Vagina (tissue), 2 donors: Measurements from ENCODE around the gene ZNF189.

Experiments used
- POLR2A ChIP-seq, 2 donors: fragments of 450-650 bp; IDR thresholded peaks; one replicate each; pipeline ENCODE4 v1.6.1; 2017; ENCODE audit warnings: antibody characterized with exemption in 2 of 2, mild to moderate bottlenecking in 2 of 2, moderate library complexity in 2 of 2
- TF ChIP-seq, protein P1 (sequence below), 3 experiments: fragments of 450-650 bp in 2 of 3; fragments of 200-600 bp in 1 of 3; sonication (generic) in 1 of 3; IDR thresholded peaks; one replicate each; pipeline ENCODE4 v1.5.1; 2017 to 2019; ENCODE audit warnings: antibody characterized with exemption in 3 of 3, mild to moderate bottlenecking in 2 of 3, moderate library complexity in 2 of 3

DNA sequence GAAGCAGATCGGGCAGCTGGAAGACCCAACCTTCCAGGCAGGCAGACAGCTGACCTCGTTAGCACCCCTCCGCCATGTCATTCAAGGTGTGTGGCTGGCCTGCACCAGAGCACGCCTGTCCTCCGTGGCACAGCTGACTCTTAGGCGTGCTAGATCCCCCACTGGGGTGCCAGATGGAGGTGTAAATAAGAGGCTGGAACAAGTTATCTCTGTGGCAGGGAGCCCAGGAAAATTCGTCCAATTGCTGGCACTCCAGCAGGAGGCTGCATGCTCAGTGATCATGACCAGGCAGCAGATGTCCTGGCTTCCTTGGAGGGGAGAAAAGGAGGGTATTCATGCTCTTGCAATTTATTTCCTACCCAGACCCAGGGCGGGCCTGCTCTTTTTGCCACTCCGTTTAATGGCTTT, 44.7 kb downstream of the ZNF189 start:
- TF ChIP-seq, protein P1, sequence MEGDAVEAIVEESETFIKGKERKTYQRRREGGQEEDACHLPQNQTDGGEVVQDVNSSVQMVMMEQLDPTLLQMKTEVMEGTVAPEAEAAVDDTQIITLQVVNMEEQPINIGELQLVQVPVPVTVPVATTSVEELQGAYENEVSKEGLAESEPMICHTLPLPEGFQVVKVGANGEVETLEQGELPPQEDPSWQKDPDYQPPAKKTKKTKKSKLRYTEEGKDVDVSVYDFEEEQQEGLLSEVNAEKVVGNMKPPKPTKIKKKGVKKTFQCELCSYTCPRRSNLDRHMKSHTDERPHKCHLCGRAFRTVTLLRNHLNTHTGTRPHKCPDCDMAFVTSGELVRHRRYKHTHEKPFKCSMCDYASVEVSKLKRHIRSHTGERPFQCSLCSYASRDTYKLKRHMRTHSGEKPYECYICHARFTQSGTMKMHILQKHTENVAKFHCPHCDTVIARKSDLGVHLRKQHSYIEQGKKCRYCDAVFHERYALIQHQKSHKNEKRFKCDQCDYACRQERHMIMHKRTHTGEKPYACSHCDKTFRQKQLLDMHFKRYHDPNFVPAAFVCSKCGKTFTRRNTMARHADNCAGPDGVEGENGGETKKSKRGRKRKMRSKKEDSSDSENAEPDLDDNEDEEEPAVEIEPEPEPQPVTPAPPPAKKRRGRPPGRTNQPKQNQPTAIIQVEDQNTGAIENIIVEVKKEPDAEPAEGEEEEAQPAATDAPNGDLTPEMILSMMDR (IDR thresholded peaks at IDR 0.05), result no peak
- no peak for TF ChIP-seq POLR2A (IDR thresholded peaks at IDR 0.05)
